Caki2 (cell line): ENCODE measurements around the gene TCF15. TPM values are rescaled to one million over a fixed set of nuclear protein-coding genes. Genes with fewer than 3 reads are reported as not detected.

Experiments used
- DNase-seq: peaks from one replicate; pipeline ENCODE4 v3.0.0-alpha.2; 2015; ENCODE audit warnings: low read depth
- in situ Hi-C: cut with HindIII; loops from 2 replicates; pipeline ENCODE4 v1.10.0; 2016; ENCODE audit warnings: low sequenced_read_pairs, low pct_unique_long_range_greater_than_20kb, mixed read lengths
- total RNA-seq: library from RNA; depleted of rRNA; stranded (reverse); fragments of >200 nt; shearing (Covaris generic); gene quantifications from 2 replicates; pipeline ENCODE4 v1.2.3, GENCODE V29; 2014; ENCODE audit warnings: low replicate concordance; rRNA removed

TCF15 gene
- not detected in 2 replicates for total RNA-seq

DNA sequence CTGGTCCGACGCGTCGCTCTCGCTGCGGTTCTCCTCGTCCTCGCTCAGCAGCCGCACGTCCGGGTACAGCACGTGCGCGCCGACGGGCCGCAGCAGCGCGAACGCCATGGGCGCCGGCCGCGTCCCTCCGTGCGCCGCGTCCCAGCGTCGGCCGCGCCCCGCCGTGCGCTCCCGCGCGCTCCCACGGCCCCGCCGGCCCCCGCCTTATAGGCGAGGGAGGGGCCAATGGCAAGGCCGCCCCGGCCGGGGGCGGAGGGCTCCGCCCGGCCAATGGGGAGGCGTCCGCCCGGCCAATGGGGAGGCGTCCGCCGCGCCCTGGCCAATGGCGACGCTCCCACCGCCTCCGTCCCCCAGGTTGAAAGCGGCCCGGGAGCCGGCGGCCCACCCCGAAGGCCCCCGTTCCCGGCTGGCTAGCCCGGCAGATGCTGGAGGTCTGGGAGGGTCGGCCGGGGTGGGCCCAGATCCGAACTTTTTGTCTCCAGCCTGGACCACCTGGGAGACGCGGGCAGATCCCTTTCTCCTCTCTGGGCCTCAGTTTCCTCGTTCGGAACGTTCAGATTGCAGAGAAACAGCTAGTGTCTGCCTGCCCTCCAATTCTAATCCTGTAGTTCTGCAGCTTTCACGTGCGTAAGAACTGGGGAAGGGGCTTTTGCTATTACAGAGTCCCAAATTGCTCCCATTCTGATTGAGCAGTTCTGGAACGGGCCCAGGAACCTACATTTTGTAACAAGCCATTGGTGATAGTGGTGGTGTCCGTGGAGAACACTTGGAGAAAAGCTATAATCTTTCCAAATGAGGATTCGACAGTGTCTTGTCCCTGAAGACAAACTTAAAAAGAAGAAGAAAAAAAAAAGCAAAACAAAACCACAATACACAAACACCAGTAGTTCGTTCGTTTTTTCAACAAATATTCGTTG, at the start of gene TCF15:
TCF15 (minus strand) TSS at position 180 of the 917 bp plus-strand sequence; CDS start at position 108, 72 bp downstream.
- no peak for DNase-seq
- in situ Hi-C loops, result no loop called here

GRCh38 chr20:658731-659291, 48.7 kb upstream of the TCF15 start:
- no peak for DNase-seq
- in situ Hi-C loops, result no loop called here

DNA sequence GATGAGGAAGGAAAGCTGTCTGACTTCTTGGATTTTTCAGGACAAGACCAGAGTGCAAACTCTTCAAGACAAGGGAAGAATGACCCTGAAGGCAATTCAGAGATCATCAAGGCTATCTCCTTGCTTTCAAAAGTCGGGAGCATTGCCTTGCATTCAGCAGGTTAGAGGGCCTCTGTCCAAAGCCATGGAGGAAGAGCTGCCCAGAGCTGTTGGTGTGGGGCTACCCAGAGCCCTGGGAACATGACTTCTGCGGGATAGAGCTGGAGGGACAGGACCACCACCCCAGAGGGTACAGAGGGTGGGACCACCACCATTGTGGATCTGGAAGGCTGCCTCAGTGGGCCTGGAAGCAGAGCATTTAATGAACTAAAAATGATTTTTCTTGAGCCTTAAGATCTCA, 48.1 kb upstream of the TCF15 start:
- in situ Hi-C loops, result no loop called here
- no peak for DNase-seq

DNA sequence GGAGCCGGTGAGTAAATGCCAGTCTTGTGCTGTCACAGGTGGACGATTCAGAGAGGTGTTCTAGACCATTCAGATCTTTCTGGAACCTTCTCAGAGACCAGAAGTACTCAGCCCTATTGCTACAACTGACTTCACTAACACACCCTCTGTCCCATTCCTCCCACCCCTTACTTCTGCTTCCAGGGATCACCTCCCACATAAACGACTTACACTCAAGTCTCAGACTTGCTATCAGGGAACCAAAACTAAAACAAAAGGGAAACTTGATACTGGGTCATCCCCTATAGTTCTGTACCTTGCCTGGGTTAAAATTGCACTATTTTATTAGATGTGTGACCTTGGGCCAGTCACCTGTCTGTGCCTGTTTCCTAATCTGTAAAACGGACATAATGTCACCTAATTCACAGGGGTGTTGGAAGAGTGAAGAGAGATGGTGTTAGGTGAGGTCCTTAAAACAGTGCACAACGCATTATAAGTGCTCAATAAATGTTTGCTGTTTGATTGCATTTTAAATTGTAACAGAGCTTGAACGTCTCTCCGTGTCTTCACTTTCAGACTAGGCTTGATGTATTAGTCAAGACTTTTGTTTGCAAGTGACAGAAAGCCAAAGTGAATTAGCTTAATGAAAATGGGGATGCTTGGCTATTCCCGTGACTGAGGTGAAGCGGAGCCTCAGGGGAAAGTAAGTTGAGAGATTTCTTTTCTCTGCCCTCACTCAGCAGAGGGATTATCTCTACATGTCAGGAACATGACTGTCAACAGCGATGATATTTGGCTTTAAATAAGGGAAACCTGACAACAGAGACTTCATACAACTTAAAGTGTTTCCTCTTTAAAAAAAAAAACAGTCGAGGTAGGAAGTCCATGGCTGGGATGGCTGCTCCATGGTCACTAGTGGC, 45.9 kb upstream of the TCF15 start:
- in situ Hi-C loops, result no loop called here
- DNase-seq, result no peak

DNA sequence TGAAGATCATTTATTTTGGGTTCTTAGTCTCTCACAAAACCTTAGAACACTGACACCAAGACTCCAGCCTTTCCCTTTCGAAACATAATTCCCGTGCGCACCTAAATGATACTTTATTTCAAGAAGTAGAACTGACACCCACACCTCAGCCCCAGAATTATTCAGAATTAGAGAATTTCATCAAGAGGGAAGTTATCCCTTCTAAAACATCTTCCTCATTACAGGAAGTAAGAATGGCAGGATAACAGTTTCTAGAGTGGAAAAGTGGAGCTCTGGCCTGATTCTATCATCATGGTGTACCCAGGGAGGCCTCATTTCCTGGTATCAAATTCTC, 44.3 kb upstream of the TCF15 start:
- in situ Hi-C loops, result no loop called here
- no peak for DNase-seq

DNA sequence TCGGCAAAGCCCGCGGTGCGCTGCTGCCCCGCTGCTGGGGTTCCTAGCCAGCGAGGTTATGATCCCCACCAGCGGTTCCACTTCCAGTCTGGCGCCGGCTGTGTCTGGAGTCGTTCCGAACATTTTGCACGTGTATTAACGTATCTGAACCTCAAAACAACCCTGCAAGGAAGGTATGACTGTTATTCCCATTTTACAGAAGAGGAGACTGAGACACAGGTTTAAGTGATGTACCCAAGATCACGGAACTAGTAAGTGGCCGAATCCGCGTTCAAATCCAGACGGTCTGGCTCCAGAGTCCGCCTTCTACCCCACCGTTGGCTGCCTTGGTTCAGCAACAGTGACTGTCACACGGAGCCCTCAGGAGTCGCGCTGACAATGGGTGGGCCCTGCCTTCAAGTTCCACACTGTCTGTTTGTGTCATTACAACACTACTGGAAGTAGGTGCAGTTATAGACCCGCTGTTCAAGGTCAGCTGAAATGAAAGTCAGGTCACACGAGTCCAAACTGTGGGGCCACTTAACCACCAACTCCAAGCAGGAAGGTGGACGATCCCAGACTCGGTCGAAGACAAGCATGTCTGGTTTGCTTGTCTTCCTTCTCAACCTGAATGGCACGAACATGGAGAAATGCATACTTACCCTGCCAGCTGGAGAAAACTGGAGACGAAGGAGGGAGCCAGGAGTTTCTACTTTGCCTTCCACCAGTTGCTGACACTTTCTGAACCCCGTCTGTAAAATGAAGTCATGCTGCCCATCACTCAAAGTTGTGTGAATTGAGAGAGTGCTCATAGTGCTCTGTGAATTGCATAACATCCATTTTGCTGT, 43.7 kb upstream of the TCF15 start:
- DNase-seq, result no peak
- in situ Hi-C loops, result no loop called here

DNA sequence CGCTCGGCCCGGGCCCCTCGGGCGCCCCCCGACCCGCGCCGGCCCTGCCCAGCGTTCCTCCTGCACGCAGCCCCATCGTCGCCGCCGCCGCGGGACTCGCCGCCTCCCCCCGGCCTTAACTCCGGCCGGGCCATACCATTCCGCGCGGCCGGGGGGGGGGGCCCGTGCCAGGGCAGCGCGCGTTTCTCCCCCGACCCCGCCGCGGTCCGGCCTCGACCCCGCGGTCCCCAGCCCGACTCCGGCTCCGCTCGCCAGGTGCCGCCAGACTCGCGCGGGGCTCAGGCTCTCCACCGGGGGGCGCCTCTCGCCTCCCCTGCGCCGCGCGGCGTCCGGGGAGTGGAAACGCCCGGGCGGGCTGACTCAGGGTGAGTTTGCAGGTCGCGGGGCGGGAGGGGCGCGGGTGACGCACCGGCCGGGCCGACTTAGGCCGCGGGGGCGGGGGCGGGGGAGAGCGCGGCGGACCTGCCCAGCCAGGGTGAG, 43.0 kb upstream of the TCF15 start, which contains the start of gene SRXN1:
SRXN1 (minus strand) TSS at position 91 of the 480 bp plus-strand sequence; CDS start at position 76, 15 bp downstream.
- peak; percentile 95 for DNase-seq
- in situ Hi-C loops, result no loop called here

DNA sequence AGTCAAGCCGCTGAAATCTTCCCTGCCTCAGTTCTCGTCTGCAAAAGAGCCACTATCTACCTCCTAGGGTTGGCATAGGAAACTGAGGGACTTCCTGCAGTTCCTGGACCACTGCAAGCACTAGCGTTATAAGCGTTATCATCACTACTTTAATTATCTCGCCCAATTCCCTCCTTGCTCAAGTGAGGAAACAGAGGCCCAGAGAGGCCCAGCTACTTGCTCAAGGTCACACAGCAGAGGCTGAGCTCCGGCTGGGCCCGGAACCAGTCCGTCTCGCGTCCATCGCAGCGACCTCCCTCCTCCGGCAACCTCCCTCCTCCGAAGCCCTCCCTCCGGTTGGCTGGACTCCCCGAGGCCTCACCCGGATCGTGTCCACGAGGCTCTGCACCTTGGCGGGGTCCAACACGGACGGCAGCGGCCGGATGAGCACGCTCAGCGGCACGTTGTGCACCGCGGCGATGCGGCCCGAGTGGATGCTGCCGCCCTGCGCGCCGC, 42.6 kb upstream of the TCF15 start:
- in situ Hi-C loops, result no loop called here
- DNase-seq, result no peak

GRCh38 chr20:651713-652614, 41.9 kb upstream of the TCF15 start:
- in situ Hi-C loops, result no loop called here

GRCh38 chr20:650954-651353, 40.8 kb upstream of the TCF15 start:
- DNase-seq, result no peak
- in situ Hi-C loops, result no loop called here

More at GRCh38 chr20:651713-652614, 41.9 kb upstream of the TCF15 start:
- peak; percentile 48 for DNase-seq

GRCh38 chr20:650281-650680, 40.2 kb upstream of the TCF15 start:
- in situ Hi-C loops, result no loop called here
- no peak for DNase-seq

DNA sequence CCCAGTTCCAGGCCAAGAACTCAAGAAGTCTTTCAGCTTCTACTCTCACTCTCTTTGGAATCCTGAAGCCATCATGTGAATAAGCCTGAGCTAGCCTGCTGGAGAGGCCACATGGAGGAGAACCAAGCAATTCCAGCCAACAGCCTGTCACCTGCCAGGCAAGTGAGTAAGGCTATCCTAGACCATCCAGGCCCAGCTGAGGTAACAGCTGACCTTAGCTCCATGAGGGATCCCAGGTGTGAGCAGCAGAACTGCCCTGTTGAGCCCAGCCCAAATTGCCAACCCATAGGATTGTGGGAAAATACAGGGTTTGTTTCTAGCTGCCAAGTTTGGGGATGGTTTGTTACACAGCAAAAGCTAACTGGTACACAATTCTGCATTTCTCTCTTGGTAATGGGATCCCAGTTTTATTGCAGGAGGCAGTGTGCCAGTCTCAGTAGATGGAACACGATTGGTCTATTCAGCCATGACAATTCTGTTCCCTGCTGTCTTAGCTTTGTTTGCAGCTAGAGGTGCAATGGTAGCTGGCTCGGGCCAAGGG, 37.4 kb upstream of the TCF15 start:
- no peak for DNase-seq
- in situ Hi-C loops, result loop anchor here (10.0 kb wide), 1 partner anchor 113 kb away; no protein-coding TSS in a partner anchor

DNA sequence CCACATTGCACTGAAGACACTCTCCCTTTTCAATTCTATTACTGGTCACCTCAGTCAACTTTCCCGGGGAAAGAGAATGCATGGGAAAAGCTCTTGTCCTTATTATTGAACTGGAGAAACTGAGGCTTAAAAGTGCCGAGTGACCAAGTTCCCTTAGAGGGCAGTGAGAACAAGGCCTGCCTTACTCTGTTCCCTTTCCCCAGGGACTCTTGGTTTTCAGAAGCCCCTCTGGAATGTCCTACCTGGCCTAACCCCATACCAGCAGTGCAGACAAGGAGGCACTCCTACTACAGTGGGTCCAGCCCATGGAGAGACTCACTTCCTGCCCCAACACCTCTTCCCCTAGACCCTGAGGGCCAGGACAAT, 36.7 kb upstream of the TCF15 start:
- DNase-seq, result no peak
- in situ Hi-C loops, result loop anchor here (10.0 kb wide), 1 partner anchor 112 kb away; no protein-coding TSS in a partner anchor

DNA sequence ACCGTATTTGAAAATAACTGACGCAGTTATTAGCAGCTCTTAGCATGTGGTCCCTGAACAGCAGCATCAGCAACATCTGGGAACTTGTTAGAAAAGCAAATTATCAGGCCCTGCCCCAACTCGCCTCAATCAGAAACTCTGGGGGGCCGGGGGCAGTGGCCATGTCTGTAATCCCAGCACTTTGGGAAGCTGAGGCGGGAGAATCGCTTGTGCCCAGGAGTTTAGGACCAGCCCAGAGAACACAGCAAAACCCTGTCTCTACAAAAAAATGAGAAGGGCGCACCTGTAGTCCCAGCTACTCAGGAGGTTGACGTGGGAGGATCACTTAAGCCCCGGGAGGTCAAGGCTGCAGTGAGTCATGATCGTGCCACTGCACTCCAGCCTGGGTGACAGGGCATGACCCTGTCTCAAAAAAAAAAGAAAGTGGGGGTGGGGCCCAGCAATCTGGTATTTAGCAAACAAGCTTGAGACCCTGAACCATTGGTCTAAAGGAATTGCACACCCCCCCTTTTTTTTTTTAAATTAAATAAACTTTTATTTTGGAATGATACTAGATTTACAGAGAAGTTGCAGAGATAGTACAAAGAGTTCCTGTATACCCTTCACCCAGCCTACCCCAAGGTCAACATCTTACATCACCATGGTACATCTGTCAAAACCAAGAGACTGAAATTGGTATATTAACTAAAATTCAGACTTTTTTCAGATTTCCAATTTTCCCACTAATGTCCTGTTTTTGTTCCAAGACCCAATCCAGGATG, 36.2 kb upstream of the TCF15 start:
- peak; percentile 61 for DNase-seq

GRCh38 chr20:645318-646106, 35.4 kb upstream of the TCF15 start:
- in situ Hi-C loops, result loop anchor here (10.0 kb wide), 1 partner anchor 111 kb away; no protein-coding TSS in a partner anchor
- DNase-seq, result peak; percentile 75

More for the DNA sequence above, 36.2 kb upstream of the TCF15 start:
- in situ Hi-C loops, result loop anchor here (10.0 kb wide), 1 partner anchor 111 kb away; no protein-coding TSS in a partner anchor
